GM13976 (cell line): ENCODE results near the gene PHOSPHO1.

Experiments
- DNase-seq: peaks from one replicate; pipeline ENCODE4 v3.0.0; 2012; ENCODE audit warnings: low spot score
- in situ Hi-C: fragments of 300-500 bp; cut with MboI; formaldehyde crosslinking; loops from one replicate; pipeline ENCODE4 v1.12.0; 2022; ENCODE audit warnings: low sequenced_read_pairs, mixed read lengths, inconsistent platforms; ENCODE audit not compliant: unreplicated experiment
- TF ChIP-seq, protein P1 (sequence below): IDR thresholded peaks from 2 replicates; pipeline ENCODE4 v1.5.1; 2012; ENCODE audit warnings: borderline replicate concordance, mild to moderate bottlenecking; ENCODE audit not compliant: insufficient read depth; ENCODE audit errors: extremely low read depth, missing control alignments, control extremely low read depth

The PHOSPHO1 gene

DNA sequence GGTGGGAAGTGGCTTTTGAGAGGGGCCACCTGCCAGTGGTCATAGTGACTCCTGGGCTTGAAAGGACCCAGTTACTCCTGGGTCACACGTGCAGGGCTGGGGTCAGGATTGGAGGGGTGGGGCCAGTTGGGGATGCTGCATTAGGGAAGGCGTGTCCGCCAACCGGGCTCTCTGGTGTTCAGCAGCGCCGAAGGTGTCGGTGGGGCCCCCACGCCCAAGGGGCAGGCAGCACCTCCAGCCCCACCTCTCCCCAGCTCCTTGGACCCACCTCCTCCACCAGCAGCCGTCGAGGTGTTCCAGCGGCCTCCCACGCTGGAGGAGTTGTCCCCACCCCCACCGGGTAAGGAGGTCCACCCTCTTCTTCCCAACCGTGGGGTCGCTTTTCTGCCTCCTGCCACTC lies 10.6 kb downstream of the PHOSPHO1 start:
- TF ChIP-seq, protein P1, sequence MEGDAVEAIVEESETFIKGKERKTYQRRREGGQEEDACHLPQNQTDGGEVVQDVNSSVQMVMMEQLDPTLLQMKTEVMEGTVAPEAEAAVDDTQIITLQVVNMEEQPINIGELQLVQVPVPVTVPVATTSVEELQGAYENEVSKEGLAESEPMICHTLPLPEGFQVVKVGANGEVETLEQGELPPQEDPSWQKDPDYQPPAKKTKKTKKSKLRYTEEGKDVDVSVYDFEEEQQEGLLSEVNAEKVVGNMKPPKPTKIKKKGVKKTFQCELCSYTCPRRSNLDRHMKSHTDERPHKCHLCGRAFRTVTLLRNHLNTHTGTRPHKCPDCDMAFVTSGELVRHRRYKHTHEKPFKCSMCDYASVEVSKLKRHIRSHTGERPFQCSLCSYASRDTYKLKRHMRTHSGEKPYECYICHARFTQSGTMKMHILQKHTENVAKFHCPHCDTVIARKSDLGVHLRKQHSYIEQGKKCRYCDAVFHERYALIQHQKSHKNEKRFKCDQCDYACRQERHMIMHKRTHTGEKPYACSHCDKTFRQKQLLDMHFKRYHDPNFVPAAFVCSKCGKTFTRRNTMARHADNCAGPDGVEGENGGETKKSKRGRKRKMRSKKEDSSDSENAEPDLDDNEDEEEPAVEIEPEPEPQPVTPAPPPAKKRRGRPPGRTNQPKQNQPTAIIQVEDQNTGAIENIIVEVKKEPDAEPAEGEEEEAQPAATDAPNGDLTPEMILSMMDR, result no peak
- no peak for DNase-seq
- in situ Hi-C loops, result no loop called here

DNA sequence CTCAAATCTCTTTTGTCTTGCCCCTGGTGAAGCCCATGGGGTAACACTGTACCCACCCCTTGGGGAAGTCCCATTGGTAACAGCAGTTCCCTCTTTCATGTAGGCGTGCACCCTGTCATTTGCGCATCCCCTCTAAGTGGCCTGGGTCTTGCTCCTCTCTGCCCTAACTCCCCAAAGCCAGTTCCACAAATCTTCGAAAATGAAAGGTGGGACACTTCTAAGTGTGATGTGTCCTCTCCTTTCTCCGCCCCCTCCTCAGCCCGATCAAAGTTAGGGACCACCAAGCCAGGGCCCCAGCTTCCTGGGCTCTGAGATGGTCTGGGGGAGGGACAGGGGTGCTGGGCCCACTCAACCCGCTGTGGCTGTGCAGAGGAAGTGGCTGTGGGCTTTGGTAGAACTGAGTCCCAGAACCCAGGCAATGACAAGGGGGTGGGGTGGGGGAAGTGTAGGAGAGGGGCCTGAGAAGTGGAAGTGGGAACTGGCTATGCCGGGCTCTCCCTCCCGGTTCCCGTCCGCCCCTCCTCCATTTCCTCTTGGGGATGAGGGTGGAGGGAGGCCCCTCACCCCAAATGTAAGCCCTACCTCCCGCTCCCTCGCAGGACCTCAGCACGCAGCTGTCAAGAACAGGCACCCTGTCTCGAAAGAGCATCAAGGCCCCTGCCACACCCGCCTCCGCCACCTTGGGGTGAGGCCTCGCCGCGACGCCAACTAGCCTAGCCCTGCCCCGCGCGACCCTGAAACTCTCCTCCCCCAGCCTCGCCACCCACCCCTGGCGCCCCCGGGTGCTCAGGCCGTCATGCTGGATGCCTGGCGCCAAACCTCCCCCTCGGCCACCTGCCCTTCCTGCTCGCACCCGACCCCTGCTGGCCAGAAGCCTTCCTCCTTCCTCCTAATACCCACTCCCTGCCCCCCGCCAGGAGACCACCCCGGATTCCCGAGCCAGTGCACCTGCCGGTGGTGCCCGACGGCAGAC lies 11.4 kb downstream of the PHOSPHO1 start:
- peak; percentile 71 for DNase-seq
- TF ChIP-seq, protein P1, result peak; percentile 37
- in situ Hi-C loops, result no loop called here

DNA sequence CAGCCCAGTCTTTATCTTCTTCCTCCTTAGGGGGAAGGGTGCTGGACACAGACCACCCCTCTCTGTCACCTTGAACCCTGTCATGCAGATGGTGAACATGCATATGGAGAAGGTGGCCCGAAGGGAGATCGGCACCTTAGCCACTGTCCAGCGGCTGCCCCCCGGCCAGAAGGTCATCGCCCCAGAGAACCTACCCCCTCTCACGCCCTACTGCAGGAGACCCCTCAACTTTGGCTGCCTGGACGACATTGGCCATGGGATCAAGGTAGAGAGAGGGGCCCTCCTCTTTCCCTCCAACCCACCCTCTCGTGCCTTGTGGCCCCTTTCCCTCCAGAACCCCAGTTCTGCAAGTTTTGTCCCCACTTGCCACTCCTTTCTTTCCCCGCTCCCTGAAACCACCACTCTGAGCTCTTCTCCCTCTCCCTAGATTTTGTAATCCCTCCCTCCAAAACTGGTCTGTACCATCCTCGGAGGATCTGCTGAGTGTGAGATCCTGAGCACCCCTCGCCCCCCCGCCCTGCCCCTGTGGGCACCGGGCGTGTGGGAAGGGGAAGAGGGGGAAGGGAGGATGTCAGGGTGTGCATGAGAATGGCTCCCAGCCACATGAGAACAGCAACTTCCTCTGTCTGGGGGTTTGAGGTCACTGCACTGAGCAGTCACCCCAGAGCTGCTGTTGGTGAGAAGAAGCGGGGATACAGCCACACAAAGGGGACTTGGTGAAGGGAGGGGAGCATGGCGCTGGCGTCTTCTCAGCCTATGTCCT lies 12.8 kb downstream of the PHOSPHO1 start:
- in situ Hi-C loops, result no loop called here
- TF ChIP-seq, protein P1, result no peak
- DNase-seq, result peak; percentile 89

DNA sequence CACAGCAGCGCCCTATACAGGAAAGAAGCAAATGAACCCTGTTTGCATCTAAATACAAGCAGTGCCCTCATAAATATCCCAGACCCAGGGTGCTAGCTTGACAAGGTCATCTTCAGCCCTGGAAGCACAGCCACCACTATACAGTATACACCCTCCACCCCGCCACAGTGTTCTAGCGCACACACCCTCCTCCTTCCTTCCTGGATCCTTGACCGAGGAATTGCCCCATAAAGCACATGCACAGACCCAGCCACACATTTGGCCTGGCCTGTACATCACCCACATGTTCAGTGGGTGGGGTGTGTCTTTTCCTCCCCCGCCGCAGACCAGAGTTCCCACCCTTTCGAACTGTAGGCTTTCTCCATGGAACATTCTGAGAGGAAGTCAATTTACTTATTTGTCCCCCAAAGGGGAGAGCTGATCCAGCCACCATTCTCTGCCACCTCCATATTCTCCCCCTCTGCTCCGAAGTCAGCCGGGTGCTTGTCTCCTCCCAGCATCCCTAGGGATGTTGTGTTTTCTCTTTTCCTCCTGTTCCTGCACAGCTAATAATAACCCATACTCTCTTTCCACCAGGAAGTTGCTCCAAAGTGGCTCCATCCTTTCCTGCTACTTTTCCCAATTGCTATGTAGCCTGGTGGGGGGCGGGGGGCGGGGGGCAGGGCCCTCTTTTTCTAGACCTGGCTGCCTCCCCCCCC lies 13.5 kb downstream of the PHOSPHO1 start:
- in situ Hi-C loops, result no loop called here
- TF ChIP-seq, protein P1, result no peak
- no peak for DNase-seq

DNA sequence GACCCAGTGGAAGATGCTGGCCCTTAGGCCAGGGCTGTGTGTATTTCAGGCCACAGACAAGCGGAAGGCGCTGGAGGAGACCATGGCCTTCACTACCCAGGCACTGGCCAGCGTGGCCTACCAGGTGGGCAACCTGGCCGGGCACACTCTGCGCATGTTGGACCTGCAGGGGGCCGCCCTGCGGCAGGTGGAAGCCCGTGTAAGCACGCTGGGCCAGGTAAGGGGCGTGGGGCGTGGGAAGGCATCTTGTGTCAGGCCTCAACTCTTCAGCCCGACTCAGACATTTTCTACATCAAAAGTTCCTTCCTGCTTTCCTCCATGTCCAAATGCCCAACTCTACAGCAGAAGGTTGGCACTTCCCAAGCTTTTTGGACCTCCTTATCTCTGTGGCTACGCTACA lies 14.1 kb downstream of the PHOSPHO1 start:
- in situ Hi-C loops, result no loop called here
- DNase-seq, result no peak
- TF ChIP-seq, protein P1, result no peak
